Fibroblast of the aortic adventitia (primary cell): ENCODE data around the gene BNC2. TPM values are rescaled to one million over a fixed set of nuclear protein-coding genes. Genes with fewer than 3 reads are reported as not detected.

Experiments used
- DNase-seq: peaks from one replicate; pipeline ENCODE4 v3.0.0-alpha.2; 2010; ENCODE audit warnings: low read depth
- H3K4me3 ChIP-seq: 2 replicates; pipeline ENCODE4 v1.5.1; 2011; ENCODE audit warnings: low read depth, mild to moderate bottlenecking, control low read depth, low read length, moderate library complexity
- total RNA-seq: library from RNA; depleted of rRNA; stranded (reverse); fragments of >200 nt; gene quantifications from 2 replicates; pipeline ENCODE4 v1.2.3, GENCODE V29; 2012; ENCODE audit warnings: low replicate concordance
- TF ChIP-seq, protein P1 (sequence below): IDR thresholded peaks from 2 replicates; pipeline ENCODE4 v1.5.1; 2011; ENCODE audit warnings: mild to moderate bottlenecking, low read length, control low read depth, inconsistent platforms; ENCODE audit not compliant: insufficient read depth

BNC2 gene
- total RNA-seq, 1 donor, result 53.3 TPM

GRCh38 chr9:16771356-16771755, 99.1 kb downstream of the BNC2 start:
- TF ChIP-seq, protein P1, sequence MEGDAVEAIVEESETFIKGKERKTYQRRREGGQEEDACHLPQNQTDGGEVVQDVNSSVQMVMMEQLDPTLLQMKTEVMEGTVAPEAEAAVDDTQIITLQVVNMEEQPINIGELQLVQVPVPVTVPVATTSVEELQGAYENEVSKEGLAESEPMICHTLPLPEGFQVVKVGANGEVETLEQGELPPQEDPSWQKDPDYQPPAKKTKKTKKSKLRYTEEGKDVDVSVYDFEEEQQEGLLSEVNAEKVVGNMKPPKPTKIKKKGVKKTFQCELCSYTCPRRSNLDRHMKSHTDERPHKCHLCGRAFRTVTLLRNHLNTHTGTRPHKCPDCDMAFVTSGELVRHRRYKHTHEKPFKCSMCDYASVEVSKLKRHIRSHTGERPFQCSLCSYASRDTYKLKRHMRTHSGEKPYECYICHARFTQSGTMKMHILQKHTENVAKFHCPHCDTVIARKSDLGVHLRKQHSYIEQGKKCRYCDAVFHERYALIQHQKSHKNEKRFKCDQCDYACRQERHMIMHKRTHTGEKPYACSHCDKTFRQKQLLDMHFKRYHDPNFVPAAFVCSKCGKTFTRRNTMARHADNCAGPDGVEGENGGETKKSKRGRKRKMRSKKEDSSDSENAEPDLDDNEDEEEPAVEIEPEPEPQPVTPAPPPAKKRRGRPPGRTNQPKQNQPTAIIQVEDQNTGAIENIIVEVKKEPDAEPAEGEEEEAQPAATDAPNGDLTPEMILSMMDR, result no peak
- DNase-seq, result peak; percentile 53
- no peak overlapping the region for H3K4me3 ChIP-seq

GRCh38 chr9:16769291-16769690, 101.2 kb downstream of the BNC2 start:
- TF ChIP-seq, protein P1, result no peak
- DNase-seq, result no peak
- H3K4me3 ChIP-seq, result no peak overlapping the region

GRCh38 chr9:16768816-16769215, 101.7 kb downstream of the BNC2 start:
- TF ChIP-seq, protein P1, result no peak
- H3K4me3 ChIP-seq, result no peak overlapping the region
- DNase-seq, result no peak

DNA sequence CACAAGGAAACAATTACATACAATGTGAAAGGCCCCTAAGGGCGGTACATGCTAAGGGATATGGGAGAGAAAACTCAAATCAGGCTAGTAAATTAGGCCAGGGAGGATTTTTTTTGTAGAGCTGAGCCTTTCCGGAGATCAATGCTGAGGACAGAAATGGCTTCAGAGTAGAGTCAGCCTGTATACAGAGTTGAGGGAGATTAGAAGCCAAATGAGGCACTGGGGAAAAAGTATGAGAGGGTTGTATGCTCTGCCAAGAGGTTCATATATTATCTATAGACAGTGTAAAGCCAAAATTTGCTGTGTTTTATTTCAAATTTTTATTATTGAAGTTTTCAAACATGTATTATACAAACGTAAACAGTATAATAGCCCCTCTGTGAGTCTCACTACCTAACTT, 103.1 kb downstream of the BNC2 start:
- H3K4me3 ChIP-seq, result no peak overlapping the region
- TF ChIP-seq, protein P1, result no peak
- DNase-seq, result no peak

GRCh38 chr9:16763946-16764345, 106.5 kb downstream of the BNC2 start:
- no peak for DNase-seq
- no peak overlapping the region for H3K4me3 ChIP-seq
- TF ChIP-seq, protein P1, result no peak

DNA sequence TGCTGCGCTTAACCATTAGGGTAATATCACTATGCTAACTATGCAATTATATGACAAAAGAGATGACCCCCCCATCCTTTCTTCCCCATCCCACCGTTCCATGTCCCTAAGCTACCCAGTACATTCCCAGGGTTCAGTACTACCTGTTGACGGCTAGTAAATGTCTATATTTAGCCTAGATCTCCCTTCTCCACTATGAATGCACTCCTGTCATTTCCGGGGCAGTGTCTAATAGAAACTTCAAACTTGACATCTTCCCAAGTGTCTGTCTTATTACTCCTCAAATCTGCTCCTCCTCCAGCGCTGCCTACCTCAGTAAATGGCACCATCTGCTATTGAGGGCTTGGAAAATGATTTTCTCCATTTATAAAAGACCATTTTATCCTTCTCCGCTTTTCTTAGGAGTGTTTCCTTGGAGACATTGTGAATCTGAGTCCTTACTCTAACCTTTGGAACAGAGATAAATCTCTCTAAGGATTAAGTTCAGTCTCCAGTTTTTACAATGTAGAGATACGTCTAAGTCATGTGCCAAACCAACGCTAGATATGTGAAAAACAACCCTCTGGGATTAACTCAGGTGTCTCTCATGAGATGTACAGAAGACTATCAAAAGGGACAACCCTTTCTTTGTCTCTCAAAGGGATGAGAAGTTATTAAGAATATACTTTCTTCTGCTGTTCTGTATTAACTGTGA, 114.9 kb downstream of the BNC2 start:
- H3K4me3 ChIP-seq, result no peak overlapping the region
- TF ChIP-seq, protein P1, result no peak
- DNase-seq, result no peak

GRCh38 chr9:16754662-16755061, 115.8 kb downstream of the BNC2 start:
- TF ChIP-seq, protein P1, result no peak
- no peak overlapping the region for H3K4me3 ChIP-seq
- no peak for DNase-seq
